HCT116 (cell line): Measurements from ENCODE around the gene PLB1.

Source experiments
- EZH2 ChIP-seq: fragments of 200-600 bp; sonication (generic); IDR thresholded peaks from 2 replicates; pipeline ENCODE4 v1.6.1; 2017; ENCODE audit warnings: antibody characterized with exemption, mixed run types
- EZH2phosphoT487 ChIP-seq: fragments of 200-600 bp; IDR thresholded peaks from 2 replicates; pipeline ENCODE4 v1.6.1; 2018; ENCODE audit warnings: antibody characterized with exemption, borderline replicate concordance
- POLR2A ChIP-seq: IDR thresholded peaks from 2 replicates; pipeline ENCODE4 v1.7.0; 2011; ENCODE audit warnings: borderline replicate concordance; ENCODE audit not compliant: insufficient read depth, insufficient read length; ENCODE audit errors: extremely low read depth
- SIN3A ChIP-seq: IDR thresholded peaks from 2 replicates; pipeline ENCODE4 v1.6.1; 2012; ENCODE audit warnings: low read depth
- SP1 ChIP-seq: IDR thresholded peaks from 2 replicates; pipeline ENCODE4 v1.6.1; 2012; ENCODE audit warnings: low read depth
- YY1 ChIP-seq: IDR thresholded peaks from 2 replicates; pipeline ENCODE4 v1.6.1; 2011; ENCODE audit warnings: low read length, low read depth, moderate library complexity, mild to moderate bottlenecking; ENCODE audit not compliant: insufficient replicate concordance; ENCODE audit errors: extremely low read depth
- TF ChIP-seq, protein P1 (sequence below), 3 experiments: fragments of 200-600 bp in 1 of 3; sonication (generic) in 1 of 3; IDR thresholded peaks in 2 of 3; conservative IDR thresholded peaks in 1 of 3; 2 replicates each; pipeline ENCODE4 v1.5.1; 2012 to 2017; ENCODE audit warnings: low read depth in 2 of 3, low read length in 2 of 3, antibody characterized with exemption in 1 of 3, borderline replicate concordance in 1 of 3, control low read depth in 1 of 3, mild to moderate bottlenecking in 1 of 3, mixed read lengths in 1 of 3, mixed run types in 1 of 3, moderate library complexity in 1 of 3; ENCODE audit not compliant: insufficient read depth in 1 of 3
- TF ChIP-seq, protein P2 (sequence below): IDR thresholded peaks from 2 replicates; pipeline ENCODE4 v1.6.1; 2012

DNA sequence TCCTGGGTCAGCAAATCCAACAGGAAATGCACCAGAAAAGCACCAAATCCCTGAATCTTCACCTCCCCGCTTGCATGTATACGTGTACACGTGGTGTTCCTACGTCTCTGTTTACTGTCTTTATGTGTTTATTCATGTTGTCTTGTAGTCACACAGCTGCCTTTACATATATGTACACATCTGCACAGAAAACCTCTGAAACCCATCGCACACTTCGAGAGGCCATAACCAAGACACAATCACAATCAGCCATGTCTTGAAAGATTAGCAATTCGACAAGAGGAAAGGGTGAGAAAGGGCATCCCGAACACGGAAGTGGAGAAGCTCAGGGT lies 98.1 kb downstream of the PLB1 start:
- TF ChIP-seq SIN3A (no peak), EZH2 (no peak), YY1 (no peak), EZH2phosphoT487 (no peak), SP1 (no peak; the same call in 1 of the 2 replicates), POLR2A (no peak)
- TF ChIP-seq, protein P1, sequence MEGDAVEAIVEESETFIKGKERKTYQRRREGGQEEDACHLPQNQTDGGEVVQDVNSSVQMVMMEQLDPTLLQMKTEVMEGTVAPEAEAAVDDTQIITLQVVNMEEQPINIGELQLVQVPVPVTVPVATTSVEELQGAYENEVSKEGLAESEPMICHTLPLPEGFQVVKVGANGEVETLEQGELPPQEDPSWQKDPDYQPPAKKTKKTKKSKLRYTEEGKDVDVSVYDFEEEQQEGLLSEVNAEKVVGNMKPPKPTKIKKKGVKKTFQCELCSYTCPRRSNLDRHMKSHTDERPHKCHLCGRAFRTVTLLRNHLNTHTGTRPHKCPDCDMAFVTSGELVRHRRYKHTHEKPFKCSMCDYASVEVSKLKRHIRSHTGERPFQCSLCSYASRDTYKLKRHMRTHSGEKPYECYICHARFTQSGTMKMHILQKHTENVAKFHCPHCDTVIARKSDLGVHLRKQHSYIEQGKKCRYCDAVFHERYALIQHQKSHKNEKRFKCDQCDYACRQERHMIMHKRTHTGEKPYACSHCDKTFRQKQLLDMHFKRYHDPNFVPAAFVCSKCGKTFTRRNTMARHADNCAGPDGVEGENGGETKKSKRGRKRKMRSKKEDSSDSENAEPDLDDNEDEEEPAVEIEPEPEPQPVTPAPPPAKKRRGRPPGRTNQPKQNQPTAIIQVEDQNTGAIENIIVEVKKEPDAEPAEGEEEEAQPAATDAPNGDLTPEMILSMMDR (IDR thresholded peaks at IDR 0.05 in 2 of 3, conservative IDR thresholded peaks at IDR 0.05 in 1 of 3; ENCODE audit: borderline replicate concordance in 1 of 3, insufficient read depth in 1 of 3, low read depth in 2 of 3, low read length in 2 of 3), result no peak
- TF ChIP-seq, protein P2, sequence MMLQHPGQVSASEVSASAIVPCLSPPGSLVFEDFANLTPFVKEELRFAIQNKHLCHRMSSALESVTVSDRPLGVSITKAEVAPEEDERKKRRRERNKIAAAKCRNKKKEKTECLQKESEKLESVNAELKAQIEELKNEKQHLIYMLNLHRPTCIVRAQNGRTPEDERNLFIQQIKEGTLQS, result no peak
